Measurements from ENCODE around the gene CAV2.

DNA sequence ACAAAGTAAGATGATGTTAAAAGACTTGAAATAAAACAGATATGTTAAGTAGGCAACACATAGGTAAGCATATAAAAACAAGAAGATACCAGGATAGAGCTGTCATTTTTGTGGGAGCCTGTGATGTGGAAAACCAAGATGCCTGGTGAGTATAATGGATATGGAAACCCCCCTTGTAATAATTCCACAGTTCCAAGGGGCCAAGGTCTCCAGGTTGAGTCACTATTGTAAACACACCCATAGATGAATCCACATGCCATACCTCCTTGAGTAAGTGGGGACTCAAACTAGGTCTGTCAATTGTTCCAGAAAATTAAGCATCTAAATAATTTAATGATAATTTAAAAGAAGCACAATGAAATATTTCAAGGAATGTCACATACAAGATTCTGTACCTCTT lies 41.2 kb downstream of the CAV2 start:
- TF ChIP-seq TCF12 (IDR thresholded peaks at IDR 0.05) (no peak), TCF12 (CRISPR knock-in tag; IDR thresholded peaks at IDR 0.05) (no peak), ZNF546 (CRISPR knock-in tag; conservative IDR thresholded peaks at IDR 0.05) (no peak), POLR2AphosphoS5 (IDR thresholded peaks at IDR 0.05; ENCODE audit: low read depth, low read length) (no peak), BCL6 (CRISPR knock-in tag; IDR thresholded peaks at IDR 0.05) (no peak), EED (CRISPR knock-in tag; IDR thresholded peaks at IDR 0.05) (no peak), CSRNP2 (CRISPR knock-in tag; conservative IDR thresholded peaks at IDR 0.05; ENCODE audit: low read depth) (no peak)
- TF ChIP-seq, protein P1, sequence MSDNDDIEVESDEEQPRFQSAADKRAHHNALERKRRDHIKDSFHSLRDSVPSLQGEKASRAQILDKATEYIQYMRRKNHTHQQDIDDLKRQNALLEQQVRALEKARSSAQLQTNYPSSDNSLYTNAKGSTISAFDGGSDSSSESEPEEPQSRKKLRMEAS (IDR thresholded peaks at IDR 0.05), result no peak

All from HepG2 (cell line).